ENCODE data around the gene OSGIN1.

Gene OSGIN1

DNA sequence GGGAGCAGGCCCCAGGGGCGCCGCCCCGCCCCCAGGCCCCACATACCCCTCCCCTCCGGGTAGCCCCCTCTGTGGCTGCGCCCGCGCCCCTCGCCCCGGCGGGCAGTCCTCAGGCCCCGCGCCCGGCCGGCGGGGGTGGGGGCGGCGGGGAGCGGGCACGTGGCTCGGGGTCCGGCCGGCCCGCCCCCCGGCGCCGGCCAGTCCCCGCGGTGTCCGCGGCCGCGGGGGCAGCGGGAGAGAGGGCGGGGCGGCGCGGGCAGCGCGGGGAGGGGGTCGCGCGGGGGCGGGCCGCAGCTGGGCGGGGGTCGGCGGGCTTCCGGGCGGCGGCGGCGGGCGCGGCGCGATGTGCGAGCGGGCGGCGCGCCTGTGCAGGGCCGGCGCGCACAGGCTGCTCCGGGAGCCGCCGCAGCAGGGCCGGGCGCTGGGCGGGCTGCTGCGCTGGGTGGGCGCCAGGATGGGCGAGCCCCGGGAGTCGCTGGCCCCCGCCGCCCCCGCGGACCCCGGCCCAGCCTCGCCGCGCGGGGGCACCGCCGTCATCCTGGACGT lies 15.3 kb downstream of the OSGIN1 start:
- in situ Hi-C loops (cut with MboI; ENCODE audit: low sequenced_read_pairs), result loop anchor here (25.0 kb wide), 2 partner anchors 219 to 519 kb away; partner anchors contain the start of genes ADAD2 and TAF1C

DNA sequence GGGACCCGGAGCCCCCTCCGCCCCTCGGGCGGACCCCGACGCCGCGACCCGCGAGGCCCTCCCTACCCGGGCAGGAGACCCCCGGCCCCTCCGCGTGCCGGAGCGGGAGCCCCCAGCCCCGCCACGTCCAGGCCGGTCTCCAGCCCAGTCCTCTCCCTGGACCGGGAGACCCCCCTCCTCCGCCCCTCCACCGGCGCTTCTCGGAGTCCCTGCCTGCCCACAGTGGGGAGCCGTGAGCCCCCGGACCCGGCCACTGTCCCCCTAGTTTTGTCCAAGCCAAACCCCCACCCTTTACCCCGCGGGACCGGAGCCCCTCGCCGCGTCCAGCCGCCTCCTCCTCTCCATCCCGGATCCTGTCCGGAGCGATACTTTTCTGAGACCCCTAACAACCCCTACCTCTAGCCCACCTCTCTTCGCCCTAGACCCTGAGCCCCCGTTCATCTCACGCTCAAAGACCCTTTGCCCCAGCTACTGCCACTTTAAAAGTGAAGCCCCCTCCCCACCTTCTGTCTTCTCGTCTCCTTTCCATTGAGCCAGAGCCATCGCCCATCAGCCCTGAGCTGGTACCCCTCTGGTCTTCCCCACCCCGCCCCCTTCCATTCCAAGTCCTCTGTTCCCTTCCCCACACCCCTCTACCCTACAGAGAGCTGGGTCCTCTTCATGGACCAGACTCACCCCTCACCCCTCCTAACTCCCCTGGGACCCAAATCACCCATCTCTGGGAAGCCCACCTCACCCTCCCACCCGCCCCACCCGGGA lies 16.0 kb downstream of the OSGIN1 start:
- in situ Hi-C loops (cut with MboI; ENCODE audit: low sequenced_read_pairs), result loop anchor here (25.0 kb wide), 2 partner anchors 218 to 518 kb away; partner anchors contain the start of genes ADAD2 and TAF1C

DNA sequence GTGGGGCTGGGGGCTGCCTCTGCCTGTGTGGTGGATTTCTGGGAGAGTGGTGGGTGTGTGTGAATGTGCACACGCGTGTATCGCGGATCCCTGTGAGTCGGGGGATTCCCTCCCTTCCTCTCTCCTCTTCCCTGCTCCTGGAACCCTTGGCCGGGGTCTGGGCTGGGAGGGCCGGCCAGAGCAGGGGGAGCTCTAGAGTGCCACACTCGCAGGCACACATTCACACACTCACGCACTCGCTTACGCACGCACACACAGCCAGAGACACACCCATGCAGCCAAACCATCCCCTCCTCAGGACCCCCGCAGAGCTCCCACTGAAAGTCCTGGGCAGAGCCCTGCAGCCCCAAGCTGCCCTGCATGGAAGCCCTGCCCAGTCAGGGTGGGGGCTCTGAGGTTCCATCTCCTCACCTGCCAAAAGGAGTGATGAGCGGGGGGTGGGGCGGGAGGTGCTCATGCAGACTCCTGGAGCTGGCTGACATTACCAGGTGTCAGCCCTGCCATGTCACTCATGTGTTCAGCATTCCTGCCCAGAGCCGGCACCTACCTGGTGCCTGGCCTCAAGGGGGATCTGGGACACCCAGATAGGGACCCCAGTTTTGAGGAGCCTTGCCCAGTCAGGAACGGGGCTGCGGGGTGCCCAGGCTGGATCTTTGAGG lies 16.9 kb downstream of the OSGIN1 start:
- in situ Hi-C loops (cut with MboI; ENCODE audit: low sequenced_read_pairs), result loop anchor here (25.0 kb wide), 2 partner anchors 217 to 517 kb away; partner anchors contain the start of genes ADAD2 and TAF1C

GRCh38 chr16:83970430-83970815 lies 17.4 kb downstream of the OSGIN1 start:
- in situ Hi-C loops (cut with MboI; ENCODE audit: low sequenced_read_pairs), result loop anchor here (25.0 kb wide), 2 partner anchors 217 to 517 kb away; partner anchors contain the start of genes ADAD2 and TAF1C

DNA sequence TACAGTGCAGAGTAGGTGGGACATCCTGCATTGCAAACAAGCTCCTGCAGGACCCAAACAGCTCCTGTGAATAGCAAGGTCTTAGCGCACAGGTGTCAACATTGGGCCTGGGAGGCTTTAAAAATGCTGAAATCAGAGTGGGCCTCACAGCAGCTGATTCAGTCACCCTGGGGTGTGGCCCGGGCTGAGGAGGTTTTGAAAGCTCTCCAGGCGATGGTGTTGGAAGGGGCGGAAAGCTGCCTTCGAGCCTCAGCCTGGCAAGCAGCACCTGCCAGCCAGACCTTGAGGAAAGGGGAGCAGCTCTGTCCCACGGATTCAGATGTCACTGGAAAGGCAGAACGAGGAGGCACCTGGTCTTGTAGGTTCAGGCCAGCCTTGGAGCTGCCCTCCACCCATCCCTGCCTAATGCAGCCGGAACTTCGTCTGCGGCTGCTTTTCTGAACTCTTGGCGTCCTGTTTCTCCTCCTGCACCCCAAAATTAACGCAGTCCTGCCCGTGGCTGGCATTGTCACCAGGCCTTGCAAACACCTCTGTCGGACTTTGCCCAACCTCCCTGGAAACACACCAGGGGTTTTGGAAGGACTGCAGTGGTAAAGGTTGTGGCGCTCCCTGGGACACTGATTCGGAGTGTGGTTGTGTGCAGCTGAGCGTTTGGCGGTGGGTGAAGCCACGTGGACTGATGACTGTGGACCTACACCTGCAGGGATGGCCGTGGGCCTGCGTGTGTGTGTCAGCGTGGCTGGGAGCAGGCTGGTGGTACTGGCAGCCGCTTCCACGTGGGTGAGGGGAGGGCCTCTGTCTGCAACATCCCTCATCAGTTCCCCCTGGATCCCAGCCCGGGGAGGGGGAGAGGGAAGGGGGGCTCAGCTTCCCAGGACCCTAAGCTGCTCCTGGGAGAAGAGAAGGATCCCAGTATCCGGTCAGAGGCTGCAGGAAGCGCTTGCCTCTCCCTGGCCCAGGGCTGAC lies 18.4 kb downstream of the OSGIN1 start:
- in situ Hi-C loops (cut with MboI; ENCODE audit: low sequenced_read_pairs), result loop anchor here (25.0 kb wide), 2 partner anchors 216 to 516 kb away; partner anchors contain the start of genes ADAD2 and TAF1C

- in situ Hi-C loops (cut with MboI; ENCODE audit: low sequenced_read_pairs), result loop anchor here (25.0 kb wide), 2 partner anchors 215 to 515 kb away; partner anchors contain the start of genes ADAD2 and TAF1C
These were observed 19.4 kb downstream of the OSGIN1 start for GRCh38 chr16:83972256-83973008.

GRCh38 chr16:83973077-83973476 lies 20.0 kb downstream of the OSGIN1 start:
- in situ Hi-C loops (cut with MboI; ENCODE audit: low sequenced_read_pairs), result loop anchor here (25.0 kb wide), 2 partner anchors 214 to 514 kb away; partner anchors contain the start of genes ADAD2 and TAF1C

GRCh38 chr16:83973581-83974385 lies 20.7 kb downstream of the OSGIN1 start:
- in situ Hi-C loops (cut with MboI; ENCODE audit: low sequenced_read_pairs), result loop anchor here (25.0 kb wide), 2 partner anchors 214 to 514 kb away; partner anchors contain the start of genes ADAD2 and TAF1C

DNA sequence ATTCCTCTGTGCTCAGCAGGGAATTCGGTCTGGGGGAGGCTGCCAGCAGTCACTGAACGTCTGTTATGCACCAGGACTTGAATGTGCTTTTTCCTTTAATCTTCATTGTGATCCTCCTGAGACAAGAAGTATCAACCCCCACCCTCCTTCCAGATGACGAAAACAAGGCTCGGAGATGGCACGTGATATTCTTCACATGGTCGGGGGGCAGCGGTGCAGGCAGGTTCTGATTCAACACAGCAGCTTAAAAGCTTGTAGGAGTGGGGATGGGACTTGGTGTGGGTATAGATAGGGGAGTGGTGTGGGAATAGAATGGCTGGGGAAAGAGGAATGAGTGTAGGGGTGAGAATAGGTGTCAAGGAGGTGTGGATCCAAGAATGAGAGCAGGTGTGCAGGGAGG lies 21.4 kb downstream of the OSGIN1 start:
- in situ Hi-C loops (cut with MboI; ENCODE audit: low sequenced_read_pairs), result loop anchor here (25.0 kb wide), 2 partner anchors 213 to 513 kb away; partner anchors contain the start of genes ADAD2 and TAF1C

- in situ Hi-C loops (cut with MboI; ENCODE audit: low sequenced_read_pairs), result no loop called here
These were observed 22.7 kb downstream of the OSGIN1 start for GRCh38 chr16:83975590-83976260.

DNA sequence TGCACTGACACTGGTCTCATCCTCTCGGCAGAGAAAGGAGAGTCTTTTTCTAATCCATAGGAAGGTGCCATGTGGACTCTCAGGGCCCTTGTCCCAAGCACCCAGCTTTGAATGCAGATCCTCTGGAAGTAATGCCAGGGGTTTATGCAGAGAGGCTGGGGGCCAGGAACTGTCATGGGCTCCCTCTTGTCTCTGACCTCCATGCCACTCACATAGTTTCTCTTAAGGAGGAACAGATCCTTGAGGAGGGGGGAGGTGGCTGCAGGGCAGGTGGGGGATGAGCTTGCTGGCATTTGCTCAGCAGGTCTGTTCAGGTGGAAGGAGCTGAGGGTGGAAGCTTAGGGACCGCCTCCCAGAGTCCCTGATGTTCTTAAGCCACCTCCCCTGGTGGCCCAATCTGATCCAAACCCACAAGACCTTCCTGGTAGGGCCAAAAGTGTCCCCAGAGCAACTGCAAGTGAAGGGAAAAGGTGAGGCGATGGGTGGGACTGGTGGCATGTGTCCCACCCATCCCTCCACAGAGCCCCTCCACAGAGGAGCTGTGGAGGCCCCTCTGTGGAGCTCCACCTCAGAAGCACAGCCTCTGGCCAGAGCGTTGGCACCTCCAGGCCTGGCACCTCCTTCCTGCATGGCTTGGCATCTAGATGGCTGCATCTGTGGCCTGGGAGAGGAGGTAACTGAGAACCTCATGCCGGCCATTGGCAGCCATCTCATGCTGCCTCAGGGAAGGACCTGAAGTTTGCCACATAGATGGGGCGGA lies 24.2 kb downstream of the OSGIN1 start:
- in situ Hi-C loops (cut with MboI; ENCODE audit: low sequenced_read_pairs), result no loop called here

DNA sequence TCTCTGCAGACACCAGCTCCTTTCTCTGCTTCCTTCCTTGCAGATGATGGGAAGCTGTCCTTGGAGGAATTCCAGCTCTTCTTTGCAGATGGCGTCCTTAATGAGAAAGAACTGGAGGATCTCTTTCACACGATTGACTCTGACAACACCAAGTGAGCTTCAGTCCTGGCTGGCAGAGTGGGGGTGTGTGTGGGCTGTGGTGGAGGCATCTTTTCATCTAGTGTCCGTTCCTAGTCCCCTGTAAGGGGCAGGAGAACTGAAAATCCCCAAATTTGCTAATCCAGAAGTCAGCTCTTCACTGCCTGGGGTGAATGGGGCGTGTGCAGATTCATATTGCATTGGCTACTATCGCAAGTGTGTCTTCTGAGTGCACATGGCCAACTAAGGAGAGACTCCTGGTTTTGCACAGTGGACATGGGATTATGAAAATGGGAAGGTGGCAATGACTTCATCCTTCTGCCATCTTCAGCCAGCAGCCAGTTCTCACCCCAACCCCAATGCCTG lies 25.4 kb downstream of the OSGIN1 start:
- in situ Hi-C loops (cut with MboI; ENCODE audit: low sequenced_read_pairs), result no loop called here

- in situ Hi-C loops (cut with MboI; ENCODE audit: low sequenced_read_pairs), result no loop called here
These were observed 26.4 kb downstream of the OSGIN1 start for GRCh38 chr16:83979441-83979840.

DNA sequence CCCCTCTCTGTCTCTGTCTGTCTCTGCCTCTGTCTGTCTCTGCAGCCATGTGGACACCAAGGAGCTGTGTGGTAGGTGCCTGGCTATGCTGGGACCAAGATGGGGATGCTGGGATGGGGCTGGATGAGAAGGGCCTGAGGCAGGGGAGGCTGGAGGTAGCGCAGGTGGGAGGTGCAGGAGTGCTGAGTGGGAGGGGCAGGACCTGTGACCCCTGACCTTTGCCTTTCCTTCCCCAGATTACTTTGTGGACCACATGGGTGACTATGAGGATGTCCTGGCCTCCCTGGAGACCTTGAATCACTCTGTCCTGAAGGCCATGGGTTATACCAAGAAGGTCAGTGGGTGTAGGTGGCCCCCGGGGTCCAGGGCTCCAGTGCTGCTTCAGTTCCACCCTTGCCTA lies 27.8 kb downstream of the OSGIN1 start:
- in situ Hi-C loops (cut with MboI; ENCODE audit: low sequenced_read_pairs), result no loop called here

DNA sequence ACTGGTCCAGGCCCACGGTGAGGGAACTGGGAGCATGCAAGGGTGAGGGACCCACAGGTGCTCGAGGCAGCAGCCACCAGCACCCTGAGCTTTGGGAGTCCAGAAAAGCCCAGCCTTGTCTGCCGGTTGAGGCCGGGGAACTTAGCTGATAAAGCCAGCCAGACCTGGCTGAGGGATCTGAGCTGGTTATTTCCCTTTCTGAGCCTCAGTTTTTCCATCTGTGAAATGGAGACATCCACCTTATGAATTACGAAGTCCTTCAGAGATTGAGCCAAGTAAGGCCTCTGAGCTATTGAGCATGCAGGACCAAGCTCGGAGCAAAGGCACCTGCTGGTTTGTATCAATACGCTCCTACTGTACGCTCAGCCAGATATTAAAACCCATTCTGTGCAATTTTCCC lies 28.8 kb downstream of the OSGIN1 start:
- in situ Hi-C loops (cut with MboI; ENCODE audit: low sequenced_read_pairs), result no loop called here

DNA sequence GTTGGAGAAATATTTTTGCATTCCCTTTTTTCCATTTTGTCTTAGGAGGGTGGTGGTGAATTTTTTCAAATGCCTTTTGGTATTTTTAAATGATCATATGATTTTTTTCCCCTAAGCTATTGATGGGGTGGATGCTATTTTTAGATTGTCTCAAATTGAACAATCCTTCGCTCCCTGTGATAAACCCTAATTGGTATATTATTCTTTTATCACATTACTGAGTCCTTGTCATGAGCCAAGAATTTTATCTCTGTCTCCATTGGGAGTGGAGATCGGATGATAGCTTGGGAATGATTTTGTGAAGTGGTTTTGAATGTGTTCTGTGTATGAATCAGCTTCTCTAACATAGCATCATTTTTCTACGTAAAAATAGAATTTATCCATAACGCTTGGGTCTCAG lies 30.5 kb downstream of the OSGIN1 start:
- in situ Hi-C loops (cut with MboI; ENCODE audit: low sequenced_read_pairs), result no loop called here

DNA sequence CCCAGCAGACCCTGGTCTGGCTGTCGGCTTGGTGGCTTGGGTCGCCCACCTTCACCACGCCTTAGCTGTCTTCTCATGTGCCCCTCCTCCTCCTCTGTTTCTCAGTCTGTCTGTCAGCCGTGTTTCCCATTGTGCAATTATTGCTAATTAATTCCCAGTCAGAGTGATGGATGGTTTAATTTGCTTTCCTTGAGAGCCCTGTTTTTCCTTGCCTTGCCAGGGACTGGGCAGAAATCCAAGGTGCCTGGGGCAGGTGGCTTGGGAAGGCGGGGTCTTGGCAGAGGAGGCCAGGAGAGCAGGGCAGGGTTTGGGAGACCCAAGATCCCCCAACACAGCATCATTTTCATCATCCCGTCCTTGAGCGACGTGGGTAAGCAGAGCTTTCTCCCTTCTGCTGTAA lies 36.3 kb downstream of the OSGIN1 start:
- in situ Hi-C loops (cut with MboI; ENCODE audit: low sequenced_read_pairs), result no loop called here
